Esophagus squamous epithelium (tissue), 5 donors: ENCODE results near the gene PRRG1. TPM values are rescaled to one million over a fixed set of nuclear protein-coding genes. Genes with fewer than 3 reads are reported as not detected.
"Not testable (repeated sequence)": the region's sequence is repeated elsewhere in the genome, so short reads cannot be mapped to it uniquely, and the experiment has no call there.

Experiments used
- DNase-seq: peaks from one replicate; lab custom pipeline; 2025; lab: John Stamatoyannopoulos, UW
- H3K27ac ChIP-seq, 4 donors: fragments of 200-600 bp; sonication (generic); one replicate each; pipeline ENCODE4 v1.5.1; 2016 to 2019; ENCODE audit warnings: mild to moderate bottlenecking in 1 of 4
- H3K27me3 ChIP-seq, 4 donors: fragments of 200-600 bp; sonication (generic); 1 replicate in 3 of 4; 2 replicates in 1 of 4; pipeline versions ENCODE4 v1.5.1 to v1.6.0; 2017 to 2021; ENCODE audit warnings: antibody characterized with exemption in 1 of 4
- H3K36me3 ChIP-seq, 3 donors: fragments of 200-600 bp; sonication (generic); one replicate each; pipeline ENCODE4 v1.5.1; 2016 to 2019
- H3K4me1 ChIP-seq, 3 donors: fragments of 200-600 bp; sonication (generic); one replicate each; pipeline ENCODE4 v1.5.1; 2017 to 2019
- H3K4me3 ChIP-seq, 4 donors: fragments of 200-600 bp; sonication (generic); 1 replicate in 3 of 4; 2 replicates in 1 of 4; pipeline ENCODE4 v1.5.1; 2016 to 2019; ENCODE audit warnings: mild to moderate bottlenecking in 2 of 4, moderate library complexity in 1 of 4
- H3K9me3 ChIP-seq, 3 donors: fragments of 200-600 bp; sonication (generic); one replicate each; pipeline ENCODE4 v1.5.1; 2016 to 2019
- CTCF ChIP-seq, 6 experiments: fragments of 450-650 bp in 4 of 6; fragments of 200-600 bp in 2 of 6; sonication (generic) in 2 of 6; IDR thresholded peaks; one replicate each; pipeline ENCODE4 v1.5.1; 2016 to 2019; ENCODE audit warnings: antibody characterized with exemption in 6 of 6, mild to moderate bottlenecking in 4 of 6, moderate library complexity in 4 of 6
- POLR2A ChIP-seq, 4 donors: fragments of 450-650 bp; IDR thresholded peaks; one replicate each; pipeline ENCODE4 v1.6.1; 2017; ENCODE audit warnings: antibody characterized with exemption in 4 of 4, mild to moderate bottlenecking in 4 of 4, moderate library complexity in 3 of 4
- WGBS, 2 donors: methylation state at CpG; one replicate each; pipeline ENCODE4 v1.1.5; 2018; 5-methylcytosine and 5-hydroxymethylcytosine counted together
- intact Hi-C: fragments of 100-400 bp; cut with DNase I; formaldehyde crosslinking; loops from one replicate; pipeline ENCODE4 v1.15.0; 2022
- total RNA-seq, 4 donors: library from RNA; depleted of rRNA; stranded (reverse); fragments of >200 nt; gene quantifications; one replicate each; pipeline ENCODE4 v1.1.0, GENCODE V29; 2016
- donor health status: DM: yes; HTN: yes; CAD: no.

PRRG1 gene
- total RNA-seq, 4 donors from 2014 or later, result 4.4 to 11.9 (median 7.0) TPM

- Histone ChIP-seq H3K4me3 (no peak overlapping the region), H3K27me3 (no peaks in the 10 kb centered on the region), H3K9me3 (no peaks in the 10 kb centered on the region), H3K27ac (no peak overlapping the region), H3K36me3 (no peaks in the 10 kb centered on the region), H3K4me1 (no peaks in the 10 kb centered on the region)
- DNase-seq, result no peak
- 42 to 81% methylated on average over 4 to 5 of the region's 5 CpGs for WGBS, 2 donors
- intact Hi-C loops, result no loop called here
- TF ChIP-seq CTCF (IDR thresholded peaks at IDR 0.05) (no peak), POLR2A (IDR thresholded peaks at IDR 0.05) (no peak)
Measured at GRCh38 chrX:37474478-37474877, 125.3 kb downstream of the PRRG1 start.

- 42 to 91% methylated on average over 3 of the region's 3 CpGs for WGBS, 2 donors
- no peaks in the 10 kb centered on the region for H3K27me3 ChIP-seq
- DNase-seq, result no peak
- no peaks in the 10 kb centered on the region for H3K9me3 ChIP-seq
- H3K27ac ChIP-seq, result no peak overlapping the region
- intact Hi-C loops, result no loop called here
- H3K4me1 ChIP-seq, result no peaks in the 10 kb centered on the region
- TF ChIP-seq POLR2A (IDR thresholded peaks at IDR 0.05), result no peak
- no peak for TF ChIP-seq CTCF (IDR thresholded peaks at IDR 0.05)
- H3K36me3 ChIP-seq, result no peaks in the 10 kb centered on the region
- no peak overlapping the region for H3K4me3 ChIP-seq
Measured at GRCh38 chrX:37476571-37477170, 127.5 kb downstream of the PRRG1 start.

- H3K27me3 ChIP-seq, H3K4me1 ChIP-seq, H3K9me3 ChIP-seq, intact Hi-C loops, H3K27ac ChIP-seq, H3K4me3 ChIP-seq, H3K36me3 ChIP-seq, DNase-seq: not testable (repeated sequence)
- 20 to 42% methylated on average over 3 to 4 of the region's 4 CpGs for WGBS, 2 donors
Measured at GRCh38 chrX:37484335-37484734, 135.2 kb downstream of the PRRG1 start.

- no peak overlapping the region for H3K27ac ChIP-seq
- DNase-seq, result no peak
- no peak overlapping the region for H3K4me3 ChIP-seq
- intact Hi-C loops, result no loop called here
- no peaks in the 10 kb centered on the region for H3K4me1 ChIP-seq
- no peak for TF ChIP-seq CTCF (IDR thresholded peaks at IDR 0.05)
- TF ChIP-seq POLR2A (IDR thresholded peaks at IDR 0.05), result no peak
- H3K9me3 ChIP-seq, result no peaks in the 10 kb centered on the region
- no peaks in the 10 kb centered on the region for H3K36me3 ChIP-seq
- H3K27me3 ChIP-seq, result no peaks in the 10 kb centered on the region
- WGBS, 2 donors, result 90 to 100% methylated on average over 2 of the region's 2 CpGs
Measured at GRCh38 chrX:37485429-37485828, 136.3 kb downstream of the PRRG1 start.

GRCh38 chrX:37487271-37487670 is 138.1 kb downstream of the PRRG1 start:
- intact Hi-C loops, result no loop called here
- Histone ChIP-seq H3K4me1 (no peaks in the 10 kb centered on the region), H3K27me3 (no peaks in the 10 kb centered on the region), H3K36me3 (no peaks in the 10 kb centered on the region), H3K4me3 (no peak overlapping the region), H3K9me3 (no peaks in the 10 kb centered on the region), H3K27ac (no peak overlapping the region)
- 59 to 100% methylated on average over 1 to 3 of the region's 5 CpGs for WGBS, 2 donors
- no peak for DNase-seq
- TF ChIP-seq CTCF (IDR thresholded peaks at IDR 0.05) (no peak), POLR2A (IDR thresholded peaks at IDR 0.05) (no peak)

- Histone ChIP-seq H3K4me1 (no peaks in the 10 kb centered on the region), H3K27ac (no peak overlapping the region), H3K9me3 (no peaks in the 10 kb centered on the region), H3K27me3 (no peaks in the 10 kb centered on the region), H3K4me3 (no peak overlapping the region), H3K36me3 (no peaks in the 10 kb centered on the region)
- intact Hi-C loops, result no loop called here
- TF ChIP-seq POLR2A (IDR thresholded peaks at IDR 0.05) (no peak), CTCF (IDR thresholded peaks at IDR 0.05) (no peak)
- no peak for DNase-seq
- WGBS, 2 donors, result 86 to 96% methylated on average over 3 of the region's 3 CpGs
Measured at GRCh38 chrX:37488323-37488722, 139.2 kb downstream of the PRRG1 start.
